Loucy (cell line): Measurements from ENCODE around the gene UBE2G2.

ENCODE experiments used
- H2AFZ ChIP-seq: fragments of 200-600 bp; sonication (generic); 2 replicates; pipeline ENCODE4 v1.6.0; 2016; ENCODE audit warnings: antibody characterized with exemption, mild to moderate bottlenecking, low read length, moderate library complexity
- H3F3A ChIP-seq: fragments of 200-600 bp; 2 replicates; pipeline ENCODE4 v1.6.0; 2016; ENCODE audit warnings: antibody characterized with exemption, low read depth, mild to moderate bottlenecking
- H3K27me3 ChIP-seq: fragments of 200-600 bp; sonication (generic); 2 replicates; pipeline ENCODE4 v1.6.1; 2014; ENCODE audit warnings: low read length, mild to moderate bottlenecking; ENCODE audit not compliant: insufficient read depth, poor library complexity, severe bottlenecking
- H3K36me3 ChIP-seq: fragments of 200-600 bp; sonication (generic); 2 replicates; pipeline ENCODE4 v1.6.1; 2016; ENCODE audit warnings: low read length; ENCODE audit not compliant: insufficient read depth
- H3K4me1 ChIP-seq: fragments of 200-600 bp; sonication (generic); 2 replicates; pipeline ENCODE4 v1.5.1; 2014; ENCODE audit warnings: low read length, mild to moderate bottlenecking; ENCODE audit not compliant: insufficient read depth, poor library complexity, severe bottlenecking
- H3K4me2 ChIP-seq: fragments of 200-600 bp; sonication (generic); 2 replicates; pipeline ENCODE4 v1.6.0; 2014; ENCODE audit warnings: antibody characterized with exemption, low read length, low read depth, mild to moderate bottlenecking; ENCODE audit not compliant: poor library complexity, severe bottlenecking
- H3K4me3 ChIP-seq: fragments of 200-600 bp; sonication (generic); 2 replicates; pipeline ENCODE4 v1.5.1; 2014; ENCODE audit warnings: low read length, mild to moderate bottlenecking, mixed read lengths; ENCODE audit not compliant: poor library complexity, severe bottlenecking
- H3K79me2 ChIP-seq: fragments of 200-600 bp; sonication (generic); 2 replicates; pipeline ENCODE4 v1.6.1; 2014; ENCODE audit warnings: low read length; ENCODE audit not compliant: insufficient read depth
- H3K9ac ChIP-seq: fragments of 200-600 bp; sonication (generic); 2 replicates; pipeline ENCODE4 v1.6.0; 2014; ENCODE audit warnings: mild to moderate bottlenecking, low read depth, low read length, moderate library complexity; ENCODE audit not compliant: poor library complexity, severe bottlenecking
- H3K9me2 ChIP-seq: fragments of 200-600 bp; sonication (generic); replicated peaks from 2 replicates; pipeline ENCODE4 v1.6.1; 2016; ENCODE audit warnings: low read depth, low read length, mixed read lengths
- H3K9me3 ChIP-seq: fragments of 200-600 bp; sonication (generic); 2 replicates; pipeline ENCODE4 v1.6.1; 2014; ENCODE audit warnings: mild to moderate bottlenecking, antibody characterized with exemption, low read length, low read depth; ENCODE audit not compliant: insufficient read depth
- H4K20me1 ChIP-seq: fragments of 200-600 bp; sonication (generic); 2 replicates; pipeline ENCODE4 v1.6.0; 2014; ENCODE audit warnings: antibody characterized with exemption, low read length, mild to moderate bottlenecking; ENCODE audit not compliant: insufficient read depth, poor library complexity, severe bottlenecking
- EZH2phosphoT487 ChIP-seq: fragments of 200-600 bp; IDR thresholded peaks from 2 replicates; pipeline ENCODE4 v1.6.1; 2018; ENCODE audit warnings: antibody characterized with exemption, mild to moderate bottlenecking, moderate library complexity, borderline replicate concordance
- TF ChIP-seq, protein P1 (sequence below): fragments of 200-600 bp; sonication (generic); conservative IDR thresholded peaks from 2 replicates; pipeline ENCODE4 v1.5.1; 2014; ENCODE audit warnings: mild to moderate bottlenecking, antibody characterized with exemption, low read length

UBE2G2 gene

DNA sequence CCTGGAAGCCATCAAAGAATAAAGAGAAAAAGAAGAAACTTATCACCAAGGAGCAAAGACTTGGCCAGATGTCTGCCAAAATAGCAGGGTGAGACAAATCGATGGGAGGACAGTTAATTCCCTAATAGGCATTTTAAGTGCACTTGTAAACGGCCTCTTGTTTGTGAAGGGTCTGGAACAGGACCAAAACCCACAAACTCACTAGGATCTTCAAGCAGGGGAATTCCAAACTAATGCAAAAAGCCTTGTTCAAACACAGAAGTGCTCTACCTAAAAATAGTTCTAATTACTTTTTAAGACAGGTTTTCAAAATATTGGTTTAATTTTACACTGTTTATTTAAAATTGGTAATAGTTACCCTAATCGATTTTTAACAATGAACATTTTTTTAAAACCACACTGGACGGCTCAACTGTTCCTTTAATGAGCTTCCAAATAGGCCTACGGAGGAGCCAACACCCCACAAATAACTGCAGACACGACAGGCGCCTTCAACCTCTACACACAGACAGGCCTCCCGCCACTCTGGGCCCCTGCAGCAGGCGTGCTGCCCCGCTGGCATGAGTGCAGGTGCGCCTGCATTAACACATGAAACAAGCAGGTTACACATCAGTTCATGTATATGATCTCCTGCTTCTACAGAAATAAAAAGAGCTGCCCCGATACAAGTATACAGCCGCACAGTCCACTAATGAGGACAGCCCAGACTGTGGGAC is 15.8 kb downstream of the UBE2G2 start:
- Histone ChIP-seq H2AFZ (no peak overlapping the region), H4K20me1 (no peaks in the 10 kb centered on the region), H3K9me3 (no peaks in the 10 kb centered on the region), H3K4me3 (no peak overlapping the region), H3K4me1 (no peaks in the 10 kb centered on the region), H3K9me2 (no peaks in the 10 kb centered on the region), H3K4me2 (no peak overlapping the region), H3K9ac (no peak overlapping the region), H3K36me3 (peaks cover 20% of the 10 kb centered on the region; the same call in 1 of the 2 replicates), H3K79me2 (peaks cover 19% of the 10 kb centered on the region; the same call in 1 of the 2 replicates), H3K27me3 (no peaks in the 10 kb centered on the region), H3F3A (no peaks in the 10 kb centered on the region)
- no peak for TF ChIP-seq EZH2phosphoT487
- TF ChIP-seq, protein P1, sequence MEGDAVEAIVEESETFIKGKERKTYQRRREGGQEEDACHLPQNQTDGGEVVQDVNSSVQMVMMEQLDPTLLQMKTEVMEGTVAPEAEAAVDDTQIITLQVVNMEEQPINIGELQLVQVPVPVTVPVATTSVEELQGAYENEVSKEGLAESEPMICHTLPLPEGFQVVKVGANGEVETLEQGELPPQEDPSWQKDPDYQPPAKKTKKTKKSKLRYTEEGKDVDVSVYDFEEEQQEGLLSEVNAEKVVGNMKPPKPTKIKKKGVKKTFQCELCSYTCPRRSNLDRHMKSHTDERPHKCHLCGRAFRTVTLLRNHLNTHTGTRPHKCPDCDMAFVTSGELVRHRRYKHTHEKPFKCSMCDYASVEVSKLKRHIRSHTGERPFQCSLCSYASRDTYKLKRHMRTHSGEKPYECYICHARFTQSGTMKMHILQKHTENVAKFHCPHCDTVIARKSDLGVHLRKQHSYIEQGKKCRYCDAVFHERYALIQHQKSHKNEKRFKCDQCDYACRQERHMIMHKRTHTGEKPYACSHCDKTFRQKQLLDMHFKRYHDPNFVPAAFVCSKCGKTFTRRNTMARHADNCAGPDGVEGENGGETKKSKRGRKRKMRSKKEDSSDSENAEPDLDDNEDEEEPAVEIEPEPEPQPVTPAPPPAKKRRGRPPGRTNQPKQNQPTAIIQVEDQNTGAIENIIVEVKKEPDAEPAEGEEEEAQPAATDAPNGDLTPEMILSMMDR = no peak

- peaks cover 20% of the 10 kb centered on the region; the same call in 1 of the 2 replicates for H3K36me3 ChIP-seq
Measured at GRCh38 chr21:44784810-44785209, 16.8 kb downstream of the UBE2G2 start.

DNA sequence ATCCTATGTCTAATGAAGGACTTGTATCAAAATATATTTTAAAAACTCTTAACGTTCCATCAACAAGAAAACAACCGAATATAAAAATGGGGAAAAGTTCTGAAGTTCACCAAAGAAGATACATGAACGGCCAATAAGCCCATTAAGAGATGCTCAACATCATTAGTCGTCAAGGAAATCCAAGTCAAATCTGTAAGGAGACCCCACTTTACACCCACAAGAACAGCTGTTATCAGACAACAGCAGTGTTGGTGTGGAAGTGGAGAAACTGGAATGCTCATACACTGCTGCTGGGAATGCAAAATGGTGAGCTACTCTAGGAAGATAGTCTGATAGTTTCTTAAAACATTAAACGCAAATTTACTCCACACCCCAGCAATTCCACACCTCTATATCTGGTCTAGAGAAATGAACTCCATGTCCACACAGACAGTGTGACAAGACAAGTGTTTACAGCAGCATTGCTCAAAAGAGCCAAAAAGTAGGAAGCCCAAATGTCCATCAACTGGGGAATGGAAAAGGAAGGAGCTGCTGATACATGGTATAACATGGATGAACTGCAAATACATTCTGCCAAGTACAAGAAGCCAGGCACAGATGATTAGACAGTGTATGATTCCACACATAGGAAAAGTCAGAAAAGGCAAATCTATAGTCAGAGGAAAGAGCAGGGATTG is 18.5 kb downstream of the UBE2G2 start:
- Histone ChIP-seq H3K9me2 (no peaks in the 10 kb centered on the region), H3K27me3 (no peaks in the 10 kb centered on the region), H3K4me3 (no peak overlapping the region), H3K9ac (no peak overlapping the region), H4K20me1 (no peaks in the 10 kb centered on the region), H3F3A (no peaks in the 10 kb centered on the region), H3K4me2 (no peak overlapping the region), H3K36me3 (peaks cover 20% of the 10 kb centered on the region; the same call in 1 of the 2 replicates), H3K4me1 (no peaks in the 10 kb centered on the region), H3K9me3 (no peaks in the 10 kb centered on the region), H2AFZ (no peak overlapping the region), H3K79me2 (peaks cover 16% of the 10 kb centered on the region; the same call in 1 of the 2 replicates)
- no peak for TF ChIP-seq EZH2phosphoT487
- TF ChIP-seq, protein P1 = no peak

More at GRCh38 chr21:44784810-44785209, 16.8 kb downstream of the UBE2G2 start:
- H3K9me2 ChIP-seq = no peaks in the 10 kb centered on the region
- no peaks in the 10 kb centered on the region for H3K4me1 ChIP-seq
- H2AFZ ChIP-seq = no peak overlapping the region
- no peaks in the 10 kb centered on the region for H3K27me3 ChIP-seq
- TF ChIP-seq EZH2phosphoT487 = no peak
- TF ChIP-seq, protein P1 = no peak
- no peaks in the 10 kb centered on the region for H3K9me3 ChIP-seq
- H3K9ac ChIP-seq = no peak overlapping the region
- H3K4me3 ChIP-seq = no peak overlapping the region
- H3K79me2 ChIP-seq = peaks cover 17% of the 10 kb centered on the region; the same call in 1 of the 2 replicates
- no peaks in the 10 kb centered on the region for H4K20me1 ChIP-seq
- H3K4me2 ChIP-seq = no peak overlapping the region
- H3F3A ChIP-seq = no peaks in the 10 kb centered on the region
